ENCODE measurements around the gene ERV3-1.
A peak's percentile ranks its signal among the peaks of the same experiment; 100 is the strongest.

Gene ERV3-1

GRCh38 chr7:65004575-65004974 is 1.9 kb downstream of the ERV3-1 start:
- Histone ChIP-seq H3K4me1 (ENCODE audit: insufficient read depth, low read length, poor library complexity, severe bottlenecking) (peaks cover 33% of the 10 kb centered on the region), H3K4me2 (ENCODE audit: low read depth, low read length, poor library complexity, severe bottlenecking) (peak overlapping the region; percentile 82), H3K36me3 (ENCODE audit: insufficient read depth, low read length) (peaks cover 5% of the 10 kb centered on the region; the same call in 1 of the 2 replicates), H3K9ac (ENCODE audit: low read depth, low read length, poor library complexity, severe bottlenecking) (peak overlapping the region; percentile 87), H3K79me2 (ENCODE audit: insufficient read depth, low read length) (peaks cover 65% of the 10 kb centered on the region), H3K9me3 (ENCODE audit: insufficient read depth, low read depth, low read length) (no peaks in the 10 kb centered on the region; the same call in 1 of the 2 replicates), H3K4me3 (ENCODE audit: low read length, poor library complexity, severe bottlenecking) (peak overlapping the region; percentile 87), H3F3A (ENCODE audit: low read depth) (no peaks in the 10 kb centered on the region), H2AFZ (ENCODE audit: low read length) (no peak overlapping the region), H3K9me2 (replicated peaks; ENCODE audit: low read depth, low read length) (no peaks in the 10 kb centered on the region), H3K27me3 (ENCODE audit: insufficient read depth, low read length, poor library complexity, severe bottlenecking) (no peaks in the 10 kb centered on the region), H4K20me1 (ENCODE audit: insufficient read depth, low read length, poor library complexity, severe bottlenecking) (peaks cover 36% of the 10 kb centered on the region)
- TF ChIP-seq EZH2phosphoT487 (IDR thresholded peaks at IDR 0.05; ENCODE audit: borderline replicate concordance), result no peak

- H3K4me2 ChIP-seq (ENCODE audit: low read depth, low read length, poor library complexity, severe bottlenecking), result peak overlapping the region; percentile 82
- H3K79me2 ChIP-seq (ENCODE audit: insufficient read depth, low read length), result peaks cover 71% of the 10 kb centered on the region
- peaks cover 5% of the 10 kb centered on the region; the same call in 1 of the 2 replicates for H3K9me3 ChIP-seq (ENCODE audit: insufficient read depth, low read depth, low read length)
- no peaks in the 10 kb centered on the region for H3K9me2 ChIP-seq (replicated peaks; ENCODE audit: low read depth, low read length)
- no peak overlapping the region for H2AFZ ChIP-seq (ENCODE audit: low read length)
- H3K4me1 ChIP-seq (ENCODE audit: insufficient read depth, low read length, poor library complexity, severe bottlenecking), result peaks cover 33% of the 10 kb centered on the region
- no peak overlapping the region for H3K9ac ChIP-seq (ENCODE audit: low read depth, low read length, poor library complexity, severe bottlenecking)
- H3K36me3 ChIP-seq (ENCODE audit: insufficient read depth, low read length), result peaks cover 5% of the 10 kb centered on the region; the same call in 1 of the 2 replicates
- peak overlapping the region; percentile 87 for H3K4me3 ChIP-seq (ENCODE audit: low read length, poor library complexity, severe bottlenecking)
- peaks cover 36% of the 10 kb centered on the region for H4K20me1 ChIP-seq (ENCODE audit: insufficient read depth, low read length, poor library complexity, severe bottlenecking)
- no peaks in the 10 kb centered on the region for H3K27me3 ChIP-seq (ENCODE audit: insufficient read depth, low read length, poor library complexity, severe bottlenecking)
- H3F3A ChIP-seq (ENCODE audit: low read depth), result no peaks in the 10 kb centered on the region
- TF ChIP-seq CTCF (conservative IDR thresholded peaks at IDR 0.05; ENCODE audit: low read length) (no peak), EZH2phosphoT487 (IDR thresholded peaks at IDR 0.05; ENCODE audit: borderline replicate concordance) (no peak)
Measured at GRCh38 chr7:65002972-65003585, 3.4 kb downstream of the ERV3-1 start.

GRCh38 chr7:65001291-65001814 is 5.1 kb downstream of the ERV3-1 start:
- peaks cover 33% of the 10 kb centered on the region for H3K4me1 ChIP-seq (ENCODE audit: insufficient read depth, low read length, poor library complexity, severe bottlenecking)
- no peak overlapping the region for H3K9ac ChIP-seq (ENCODE audit: low read depth, low read length, poor library complexity, severe bottlenecking)
- no peak overlapping the region for H2AFZ ChIP-seq (ENCODE audit: low read length)
- H4K20me1 ChIP-seq (ENCODE audit: insufficient read depth, low read length, poor library complexity, severe bottlenecking), result peaks cover 36% of the 10 kb centered on the region
- TF ChIP-seq EZH2phosphoT487 (IDR thresholded peaks at IDR 0.05; ENCODE audit: borderline replicate concordance) (no peak), CTCF (conservative IDR thresholded peaks at IDR 0.05; ENCODE audit: low read length) (no peak)
- H3K9me3 ChIP-seq (ENCODE audit: insufficient read depth, low read depth, low read length), result peaks cover 5% of the 10 kb centered on the region; the same call in 1 of the 2 replicates
- no peaks in the 10 kb centered on the region for H3F3A ChIP-seq (ENCODE audit: low read depth)
- peak overlapping the region; percentile 21 for H3K4me2 ChIP-seq (ENCODE audit: low read depth, low read length, poor library complexity, severe bottlenecking)
- no peaks in the 10 kb centered on the region for H3K9me2 ChIP-seq (replicated peaks; ENCODE audit: low read depth, low read length)
- peak overlapping the region; percentile 87 for H3K4me3 ChIP-seq (ENCODE audit: low read length, poor library complexity, severe bottlenecking)
- H3K27me3 ChIP-seq (ENCODE audit: insufficient read depth, low read length, poor library complexity, severe bottlenecking), result no peaks in the 10 kb centered on the region
- peaks cover 5% of the 10 kb centered on the region; the same call in 1 of the 2 replicates for H3K36me3 ChIP-seq (ENCODE audit: insufficient read depth, low read length)
- H3K79me2 ChIP-seq (ENCODE audit: insufficient read depth, low read length), result peaks cover 70% of the 10 kb centered on the region
